ENCODE results near the gene CFAP99. TPM values are rescaled to one million over a fixed set of nuclear protein-coding genes. Genes with fewer than 3 reads are reported as not detected.

CFAP99 gene
- total RNA-seq: not detected in 2 replicates
- long read RNA-seq: 0 reads

DNA sequence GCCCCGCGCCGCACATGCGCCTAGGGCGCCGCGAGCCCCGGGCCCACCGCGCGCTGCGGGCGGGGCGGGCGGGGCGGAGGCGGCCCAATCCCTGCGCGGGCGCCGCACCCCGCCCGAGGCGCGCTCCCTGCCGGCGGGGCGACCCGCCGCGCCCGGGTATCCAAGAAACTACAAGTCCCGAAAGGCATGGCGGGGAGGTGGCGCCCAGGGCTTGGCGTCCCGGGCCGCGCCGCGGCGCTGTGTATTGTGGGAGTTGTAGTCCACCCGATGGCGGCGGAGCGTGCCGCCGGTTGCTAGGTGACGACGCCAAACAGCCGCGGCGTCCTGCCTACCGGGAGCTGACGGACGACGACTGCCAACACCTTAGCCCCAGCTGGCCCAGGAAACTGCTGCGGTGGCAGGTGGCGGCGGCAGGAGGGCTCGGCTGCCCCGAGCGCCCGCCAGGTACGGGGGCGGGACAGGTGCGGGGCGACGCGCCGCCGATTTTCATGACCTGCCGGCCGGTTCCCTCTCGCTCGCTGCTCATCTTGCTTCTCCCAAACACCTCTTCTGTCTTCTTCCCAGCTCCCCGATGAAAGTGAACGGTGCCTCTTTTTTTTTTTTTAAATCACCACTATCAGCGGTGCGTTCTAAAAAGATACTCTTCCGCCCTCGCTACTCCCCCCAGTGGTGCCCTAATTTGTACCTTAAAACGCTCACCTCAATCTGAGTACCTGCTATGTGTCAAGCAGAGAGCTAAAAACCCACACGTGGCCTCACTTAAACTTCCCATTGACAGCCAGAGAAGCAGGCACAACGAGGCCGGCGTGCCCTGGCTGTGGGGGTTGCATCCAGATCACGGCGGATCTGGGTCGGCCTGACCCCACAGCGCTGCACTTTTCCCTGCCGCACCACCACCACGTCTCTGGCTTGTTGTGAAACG lies at the start of gene CFAP99:
Gene CFAP99 (plus strand): TSS at position 306 of the 922 bp plus-strand sequence.
- no peak within 1 kb of the TSS for H3K27ac Mint-ChIP-seq

DNA sequence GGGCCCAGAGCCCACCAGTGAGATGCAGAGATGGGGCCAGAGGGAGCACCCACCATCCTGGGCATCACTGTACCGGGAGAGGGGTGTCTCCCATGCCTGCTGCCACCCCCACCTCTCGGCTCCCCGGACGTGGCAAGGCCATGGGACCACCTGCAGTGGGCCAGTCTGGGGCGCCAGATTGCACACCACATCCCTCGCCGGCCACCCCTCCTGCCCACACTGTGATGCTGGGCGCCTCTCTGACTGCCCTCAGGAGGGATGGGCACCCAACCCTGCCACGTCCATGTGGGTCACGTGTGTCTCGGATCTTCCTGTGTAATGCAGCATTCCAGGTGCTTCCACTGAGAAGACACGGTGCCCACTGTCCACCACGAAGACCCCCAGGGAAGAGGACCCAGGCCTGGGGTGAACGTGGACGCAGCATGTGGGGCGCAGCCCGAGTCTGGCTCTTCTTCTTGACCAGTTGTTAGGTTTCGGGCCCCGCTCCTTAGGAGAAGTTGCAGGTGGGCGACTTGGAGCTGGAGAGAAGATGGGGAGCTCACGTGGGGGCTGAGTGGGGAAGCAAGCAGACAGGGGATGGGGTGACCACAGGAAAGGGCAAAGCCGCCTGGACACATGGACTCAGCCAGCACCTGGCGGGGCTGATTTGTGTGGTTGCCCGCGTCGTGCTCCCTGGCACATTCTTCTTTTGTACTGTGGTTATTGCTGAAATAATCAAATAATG lies 48.0 kb upstream of the CFAP99 start:
- no peaks in the 10 kb centered on the region for H3K36me3 Mint-ChIP-seq (ENCODE audit: insufficient read depth)
- no peaks in the 10 kb centered on the region for H3K4me1 Mint-ChIP-seq (ENCODE audit: low read depth)
- no peaks in the 10 kb centered on the region for H3K27me3 Mint-ChIP-seq
- no peak overlapping the region for H3K4me3 Mint-ChIP-seq (ENCODE audit: low read depth)
- DNase-seq (ENCODE audit: low spot score, unreplicated experiment): no peak
- TF ChIP-seq, protein P1, sequence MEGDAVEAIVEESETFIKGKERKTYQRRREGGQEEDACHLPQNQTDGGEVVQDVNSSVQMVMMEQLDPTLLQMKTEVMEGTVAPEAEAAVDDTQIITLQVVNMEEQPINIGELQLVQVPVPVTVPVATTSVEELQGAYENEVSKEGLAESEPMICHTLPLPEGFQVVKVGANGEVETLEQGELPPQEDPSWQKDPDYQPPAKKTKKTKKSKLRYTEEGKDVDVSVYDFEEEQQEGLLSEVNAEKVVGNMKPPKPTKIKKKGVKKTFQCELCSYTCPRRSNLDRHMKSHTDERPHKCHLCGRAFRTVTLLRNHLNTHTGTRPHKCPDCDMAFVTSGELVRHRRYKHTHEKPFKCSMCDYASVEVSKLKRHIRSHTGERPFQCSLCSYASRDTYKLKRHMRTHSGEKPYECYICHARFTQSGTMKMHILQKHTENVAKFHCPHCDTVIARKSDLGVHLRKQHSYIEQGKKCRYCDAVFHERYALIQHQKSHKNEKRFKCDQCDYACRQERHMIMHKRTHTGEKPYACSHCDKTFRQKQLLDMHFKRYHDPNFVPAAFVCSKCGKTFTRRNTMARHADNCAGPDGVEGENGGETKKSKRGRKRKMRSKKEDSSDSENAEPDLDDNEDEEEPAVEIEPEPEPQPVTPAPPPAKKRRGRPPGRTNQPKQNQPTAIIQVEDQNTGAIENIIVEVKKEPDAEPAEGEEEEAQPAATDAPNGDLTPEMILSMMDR (IDR thresholded peaks at IDR 0.05; ENCODE audit: unreplicated experiment): no peak
- peaks cover 8% of the 10 kb centered on the region for H3K9me3 Mint-ChIP-seq (ENCODE audit: low read depth)
- H3K27ac Mint-ChIP-seq: no peak overlapping the region

More for the DNA sequence above, at the start of gene CFAP99:
- TF ChIP-seq, protein P1 (IDR thresholded peaks at IDR 0.05; ENCODE audit: unreplicated experiment): no peak
- no peaks in the 10 kb centered on the region for H3K9me3 Mint-ChIP-seq (ENCODE audit: low read depth)
- no peaks in the 10 kb centered on the region for H3K36me3 Mint-ChIP-seq (ENCODE audit: insufficient read depth)
- peaks cover 76% of the 10 kb centered on the region for H3K27me3 Mint-ChIP-seq
- peaks cover 12% of the 10 kb centered on the region for H3K4me1 Mint-ChIP-seq (ENCODE audit: low read depth)
- peak; percentile 97 for DNase-seq (ENCODE audit: low spot score, unreplicated experiment)
- peak within 1 kb of the TSS; percentile 77 for H3K4me3 Mint-ChIP-seq (ENCODE audit: low read depth)

DNA sequence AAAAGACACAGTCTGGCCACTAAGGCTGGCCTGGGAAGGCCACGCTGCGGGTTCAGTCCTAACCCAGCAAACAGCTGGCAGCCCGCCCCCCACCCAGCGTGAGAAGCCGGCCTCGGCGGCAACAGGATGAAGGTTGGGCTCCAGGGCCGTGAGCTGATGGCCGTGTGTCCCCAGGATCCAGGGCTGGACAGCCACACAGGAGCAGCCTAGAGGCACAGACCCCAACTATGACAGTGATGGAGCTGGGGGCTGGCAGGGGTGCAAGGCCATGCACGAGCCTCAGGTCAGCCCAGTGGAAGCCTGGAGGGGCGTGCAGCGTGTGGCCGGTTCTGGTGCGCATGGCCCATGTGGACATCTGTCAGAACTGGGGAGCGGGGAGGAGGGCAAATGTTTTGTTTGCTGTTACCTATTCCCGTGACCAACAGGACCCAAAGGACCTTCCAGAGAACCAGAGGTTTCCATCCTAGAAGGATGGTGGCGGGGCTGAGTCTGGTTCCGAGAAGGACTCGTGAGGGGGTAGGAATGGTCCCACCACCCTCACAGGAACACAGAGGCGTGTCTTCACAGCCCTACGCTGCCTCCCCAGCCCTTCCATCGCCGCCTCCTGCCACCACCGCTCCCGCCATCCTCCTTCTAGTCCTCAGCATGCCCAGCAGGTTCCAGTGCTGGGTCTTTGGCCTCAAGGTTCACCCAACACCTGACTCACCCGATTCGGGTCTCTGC lies 46.8 kb upstream of the CFAP99 start:
- H3K27ac Mint-ChIP-seq: no peak overlapping the region
- no peak for DNase-seq (ENCODE audit: low spot score, unreplicated experiment)
- TF ChIP-seq, protein P1 (IDR thresholded peaks at IDR 0.05; ENCODE audit: unreplicated experiment): no peak

DNA sequence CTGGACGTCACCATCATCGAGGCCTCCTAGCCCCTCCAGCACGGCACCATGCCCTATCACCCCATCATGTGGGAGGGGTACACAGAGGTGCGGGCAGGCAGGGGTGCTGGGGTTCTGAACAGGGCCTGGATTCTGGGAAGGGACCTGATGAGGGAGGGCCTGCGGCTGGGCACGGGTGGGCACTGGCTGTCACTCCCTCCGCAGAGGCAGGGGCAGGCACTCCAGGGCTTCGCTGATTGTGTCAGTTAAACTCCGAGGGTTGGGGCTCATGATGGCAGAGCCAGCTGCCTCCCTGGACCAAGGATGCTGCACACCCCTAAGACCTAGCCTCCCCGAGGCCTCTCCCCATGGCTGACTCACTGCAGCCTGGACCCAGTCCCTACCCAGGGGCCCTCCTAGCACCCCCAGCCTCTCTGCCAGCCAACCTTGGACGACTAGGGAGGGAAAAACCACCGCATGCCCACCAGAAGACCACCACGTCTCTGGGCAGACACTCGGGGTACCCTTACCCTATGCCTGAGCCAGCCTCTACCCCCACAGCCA lies 46.2 kb upstream of the CFAP99 start:
- TF ChIP-seq, protein P1 (IDR thresholded peaks at IDR 0.05; ENCODE audit: unreplicated experiment): no peak
- Mint-ChIP-seq H3K4me1 (ENCODE audit: low read depth) (no peaks in the 10 kb centered on the region), H3K9me3 (ENCODE audit: low read depth) (peaks cover 8% of the 10 kb centered on the region), H3K27me3 (no peaks in the 10 kb centered on the region), H3K27ac (no peak overlapping the region), H3K36me3 (ENCODE audit: insufficient read depth) (no peaks in the 10 kb centered on the region), H3K4me3 (ENCODE audit: low read depth) (no peak overlapping the region)
- DNase-seq (ENCODE audit: low spot score, unreplicated experiment): no peak

More for the DNA sequence above, 46.8 kb upstream of the CFAP99 start:
- Mint-ChIP-seq H3K36me3 (ENCODE audit: insufficient read depth) (no peaks in the 10 kb centered on the region), H3K27me3 (no peaks in the 10 kb centered on the region), H3K9me3 (ENCODE audit: low read depth) (peaks cover 8% of the 10 kb centered on the region), H3K4me1 (ENCODE audit: low read depth) (no peaks in the 10 kb centered on the region), H3K4me3 (ENCODE audit: low read depth) (no peak overlapping the region)

Measured in progenitor cell of endocrine pancreas (in vitro differentiated cells).